ENCODE measurements around the gene ZNF277.

DNA sequence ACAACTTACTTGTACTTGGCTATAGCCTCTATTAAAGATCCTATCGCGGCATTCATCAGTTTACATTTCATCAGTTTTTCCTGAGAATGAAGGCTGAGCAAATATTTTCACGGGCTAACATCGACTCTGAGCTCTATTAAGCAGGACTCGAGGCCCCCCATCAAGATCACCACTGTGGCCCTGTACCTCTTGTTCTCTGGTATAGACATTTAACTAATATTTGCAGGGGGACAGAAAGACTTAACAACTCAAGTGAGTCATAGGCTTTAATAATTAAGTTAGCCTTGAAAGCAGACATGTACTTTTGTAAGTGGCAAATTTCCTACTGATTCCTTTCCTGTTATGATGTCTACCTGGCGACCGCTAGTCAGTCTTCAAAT is 45.7 kb upstream of the ZNF277 start:
- TF ChIP-seq POLR2A (IDR thresholded peaks at IDR 0.05; ENCODE audit: low read depth, low read length) = no peak
- TF ChIP-seq TAF1 (IDR thresholded peaks at IDR 0.05; ENCODE audit: low read depth, low read length) = no peak
- TF ChIP-seq POLR2AphosphoS5 (IDR thresholded peaks at IDR 0.05; ENCODE audit: low read depth, low read length) = no peak
- TF ChIP-seq PAX5 (IDR thresholded peaks at IDR 0.05; ENCODE audit: insufficient read depth, low read length, severe bottlenecking) = no peak
